ENCODE results near the gene PITPNC1. TPM values are rescaled to one million over a fixed set of nuclear protein-coding genes. Genes with fewer than 3 reads are reported as not detected.

Gene PITPNC1
- total RNA-seq, 1 donor from 2014 or later: 40.3 TPM

DNA sequence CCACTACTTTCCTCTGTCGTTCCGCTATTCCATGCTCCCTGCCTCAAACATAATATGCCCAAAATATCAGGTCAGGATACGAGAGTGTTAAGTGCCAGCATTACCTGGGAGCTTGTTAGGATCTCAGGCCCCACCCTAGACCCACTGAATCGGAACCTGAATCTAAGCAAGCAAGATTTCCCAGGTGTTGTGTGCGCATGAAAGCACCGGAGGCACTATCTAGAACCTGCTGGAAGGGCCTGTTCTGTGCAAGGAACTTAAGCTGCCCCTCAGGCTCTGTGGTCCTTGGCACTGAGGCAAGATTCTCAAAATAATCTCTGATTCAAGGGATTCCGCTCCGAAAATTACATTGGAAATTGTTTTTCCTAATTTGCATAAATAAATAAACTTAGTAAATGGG is 233.0 kb downstream of the PITPNC1 start:
- peaks cover 15% of the 10 kb centered on the region for H3K9me3 Mint-ChIP-seq (ENCODE audit: unreplicated experiment)
- no peak overlapping the region for H3K4me3 Mint-ChIP-seq (ENCODE audit: unreplicated experiment)
- no peak for TF ChIP-seq CTCF (IDR thresholded peaks at IDR 0.05; ENCODE audit: partially characterized antibody, unreplicated experiment)
- no peak for DNase-seq
- no peaks in the 10 kb centered on the region for H3K36me3 Mint-ChIP-seq (ENCODE audit: unreplicated experiment)
- H3K27me3 Mint-ChIP-seq (ENCODE audit: unreplicated experiment): peaks cover 4% of the 10 kb centered on the region
- peak overlapping the region; percentile 49 for H3K27ac Mint-ChIP-seq (ENCODE audit: unreplicated experiment)
- peaks cover 17% of the 10 kb centered on the region for H3K4me1 Mint-ChIP-seq (ENCODE audit: low read depth, unreplicated experiment)

- Mint-ChIP-seq H3K4me1 (ENCODE audit: low read depth, unreplicated experiment) (peaks cover 26% of the 10 kb centered on the region), H3K27ac (ENCODE audit: unreplicated experiment) (peak overlapping the region; percentile 79), H3K36me3 (ENCODE audit: unreplicated experiment) (no peaks in the 10 kb centered on the region), H3K9me3 (ENCODE audit: unreplicated experiment) (peaks cover 18% of the 10 kb centered on the region), H3K4me3 (ENCODE audit: unreplicated experiment) (no peak overlapping the region), H3K27me3 (ENCODE audit: unreplicated experiment) (peaks cover 9% of the 10 kb centered on the region)
- no peak for DNase-seq
- TF ChIP-seq CTCF (IDR thresholded peaks at IDR 0.05; ENCODE audit: partially characterized antibody, unreplicated experiment): no peak
These were observed 236.9 kb downstream of the PITPNC1 start for GRCh38 chr17:67613961-67614360.

GRCh38 chr17:67615011-67615561 is 238.0 kb downstream of the PITPNC1 start:
- H3K27ac Mint-ChIP-seq (ENCODE audit: unreplicated experiment): peak overlapping the region; percentile 98
- DNase-seq: peak; percentile 56

DNA sequence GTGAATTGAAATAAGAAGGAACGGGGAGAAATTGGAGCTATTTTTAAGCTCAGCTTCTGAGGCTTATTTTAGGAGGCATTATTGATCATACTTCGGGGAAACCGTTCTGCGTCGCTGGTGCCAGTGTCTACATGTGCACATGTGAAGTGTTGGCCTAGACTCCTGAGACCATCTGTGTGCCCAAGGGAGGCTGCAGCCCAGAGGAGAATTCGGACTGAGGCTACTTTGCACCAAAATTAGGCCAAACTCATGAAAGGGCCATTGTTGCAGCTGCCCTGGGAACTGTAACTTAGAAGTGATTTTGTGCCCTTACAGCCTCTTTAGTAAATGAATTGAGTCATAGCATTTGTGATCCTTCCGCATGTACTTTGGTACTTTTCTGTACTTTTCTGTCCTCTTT is 238.7 kb downstream of the PITPNC1 start:
- no peak for TF ChIP-seq CTCF (IDR thresholded peaks at IDR 0.05; ENCODE audit: partially characterized antibody, unreplicated experiment)
- peak overlapping the region; percentile 75 for H3K4me3 Mint-ChIP-seq (ENCODE audit: unreplicated experiment)
- H3K4me1 Mint-ChIP-seq (ENCODE audit: low read depth, unreplicated experiment): peaks cover 35% of the 10 kb centered on the region
- peaks cover 12% of the 10 kb centered on the region for H3K9me3 Mint-ChIP-seq (ENCODE audit: unreplicated experiment)
- peak; percentile 32 for DNase-seq
- peaks cover 11% of the 10 kb centered on the region for H3K27me3 Mint-ChIP-seq (ENCODE audit: unreplicated experiment)
- no peaks in the 10 kb centered on the region for H3K36me3 Mint-ChIP-seq (ENCODE audit: unreplicated experiment)
- H3K27ac Mint-ChIP-seq (ENCODE audit: unreplicated experiment): peak overlapping the region; percentile 98

More at GRCh38 chr17:67615011-67615561, 238.0 kb downstream of the PITPNC1 start:
- no peak for TF ChIP-seq CTCF (IDR thresholded peaks at IDR 0.05; ENCODE audit: partially characterized antibody, unreplicated experiment)
- Mint-ChIP-seq H3K27me3 (ENCODE audit: unreplicated experiment) (peaks cover 11% of the 10 kb centered on the region), H3K9me3 (ENCODE audit: unreplicated experiment) (peaks cover 12% of the 10 kb centered on the region), H3K4me1 (ENCODE audit: low read depth, unreplicated experiment) (peaks cover 35% of the 10 kb centered on the region), H3K4me3 (ENCODE audit: unreplicated experiment) (peak overlapping the region; percentile 75), H3K36me3 (ENCODE audit: unreplicated experiment) (no peaks in the 10 kb centered on the region)

GRCh38 chr17:67617304-67617899 is 240.3 kb downstream of the PITPNC1 start:
- no peak overlapping the region for H3K4me3 Mint-ChIP-seq (ENCODE audit: unreplicated experiment)
- DNase-seq: no peak
- H3K9me3 Mint-ChIP-seq (ENCODE audit: unreplicated experiment): peaks cover 12% of the 10 kb centered on the region
- H3K36me3 Mint-ChIP-seq (ENCODE audit: unreplicated experiment): no peaks in the 10 kb centered on the region
- no peak overlapping the region for H3K27ac Mint-ChIP-seq (ENCODE audit: unreplicated experiment)
- peaks cover 9% of the 10 kb centered on the region for H3K27me3 Mint-ChIP-seq (ENCODE audit: unreplicated experiment)
- H3K4me1 Mint-ChIP-seq (ENCODE audit: low read depth, unreplicated experiment): peaks cover 35% of the 10 kb centered on the region
- TF ChIP-seq CTCF (IDR thresholded peaks at IDR 0.05; ENCODE audit: partially characterized antibody, unreplicated experiment): no peak
